ENCODE measurements around the gene PTK6.

PTK6 gene

GRCh38 chr20:63478346-63479302, 58.6 kb downstream of the PTK6 start:
- TF ChIP-seq EZH2phosphoT487 (IDR thresholded peaks at IDR 0.05; ENCODE audit: low read length) = no peak
- TF ChIP-seq EZH2 (optimal IDR thresholded peaks at IDR 0.05; ENCODE audit: low read depth, low read length) = no peak
- TF ChIP-seq, protein P1, sequence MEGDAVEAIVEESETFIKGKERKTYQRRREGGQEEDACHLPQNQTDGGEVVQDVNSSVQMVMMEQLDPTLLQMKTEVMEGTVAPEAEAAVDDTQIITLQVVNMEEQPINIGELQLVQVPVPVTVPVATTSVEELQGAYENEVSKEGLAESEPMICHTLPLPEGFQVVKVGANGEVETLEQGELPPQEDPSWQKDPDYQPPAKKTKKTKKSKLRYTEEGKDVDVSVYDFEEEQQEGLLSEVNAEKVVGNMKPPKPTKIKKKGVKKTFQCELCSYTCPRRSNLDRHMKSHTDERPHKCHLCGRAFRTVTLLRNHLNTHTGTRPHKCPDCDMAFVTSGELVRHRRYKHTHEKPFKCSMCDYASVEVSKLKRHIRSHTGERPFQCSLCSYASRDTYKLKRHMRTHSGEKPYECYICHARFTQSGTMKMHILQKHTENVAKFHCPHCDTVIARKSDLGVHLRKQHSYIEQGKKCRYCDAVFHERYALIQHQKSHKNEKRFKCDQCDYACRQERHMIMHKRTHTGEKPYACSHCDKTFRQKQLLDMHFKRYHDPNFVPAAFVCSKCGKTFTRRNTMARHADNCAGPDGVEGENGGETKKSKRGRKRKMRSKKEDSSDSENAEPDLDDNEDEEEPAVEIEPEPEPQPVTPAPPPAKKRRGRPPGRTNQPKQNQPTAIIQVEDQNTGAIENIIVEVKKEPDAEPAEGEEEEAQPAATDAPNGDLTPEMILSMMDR (IDR thresholded peaks at IDR 0.05; ENCODE audit: low read length) = no peak
- Histone ChIP-seq H3K9ac (ENCODE audit: low read length) (no peak overlapping the region), H3K4me1 (ENCODE audit: low read length) (no peaks in the 10 kb centered on the region; the same call in 1 of the 2 replicates), H3K79me2 (ENCODE audit: low read length) (no peaks in the 10 kb centered on the region), H3K36me3 (replicated peaks; ENCODE audit: insufficient read depth, low read length) (no peaks in the 10 kb centered on the region), H3K27ac (ENCODE audit: low read length) (no peak overlapping the region), H3K9me3 (replicated peaks; ENCODE audit: insufficient read depth, low read length) (no peaks in the 10 kb centered on the region), H2AFZ (ENCODE audit: low read length) (no peak overlapping the region), H3K4me3 (ENCODE audit: low read length) (no peak overlapping the region), H3K4me2 (ENCODE audit: low read depth, low read length) (no peak overlapping the region), H3F3A (ENCODE audit: insufficient read depth, low read length) (no peaks in the 10 kb centered on the region), H3K27me3 (replicated peaks; ENCODE audit: insufficient read depth, low read length) (peaks cover 99% of the 10 kb centered on the region), H4K20me1 (ENCODE audit: insufficient read depth, low read length) (no peaks in the 10 kb centered on the region), H3K9me2 (replicated peaks; ENCODE audit: insufficient read depth, low read length) (no peaks in the 10 kb centered on the region)
- no peak for DNase-seq

All from MM.1S (cell line).